Adrenal gland (tissue), 12 donors: ENCODE results near the gene TSHZ2. TPM values are rescaled to one million over a fixed set of nuclear protein-coding genes. Genes with fewer than 3 reads are reported as not detected.
A peak's percentile ranks its signal among the peaks of the same experiment; 100 is the strongest.

Experiments used
- DNase-seq, 7 donors: peaks; one replicate each; pipeline ENCODE4 v3.0.0-alpha.2; 2019 to 2020
- H3K27ac ChIP-seq, 5 donors: fragments of 200-600 bp; sonication (generic) in 4 of 5; 1 replicate in 3 of 5; 2 replicates in 2 of 5; pipeline versions ENCODE4 v1.5.1 to v1.8.0; 2016 to 2020; ENCODE audit warnings: mild to moderate bottlenecking in 1 of 5
- H3K27me3 ChIP-seq: fragments of 200-600 bp; 2 replicates; pipeline ENCODE4 v1.8.0; 2021
- H3K36me3 ChIP-seq, 2 donors: fragments of 200-600 bp; replicated peaks in 1 of 2; 1 replicate in 1 of 2; 2 replicates in 1 of 2; pipeline versions ENCODE4 v1.5.1 to v1.8.0; 2018 to 2022
- H3K4me1 ChIP-seq, 2 donors: fragments of 200-600 bp; replicated peaks in 1 of 2; 1 replicate in 1 of 2; 2 replicates in 1 of 2; pipeline versions ENCODE4 v1.5.1 to v1.8.0; 2018 to 2021
- H3K4me3 ChIP-seq, 4 donors: fragments of 200-600 bp; sonication (generic) in 3 of 4; one replicate each; pipeline ENCODE4 v1.5.1; 2016 to 2018
- H3K9me3 ChIP-seq, 3 donors: fragments of 200-600 bp; sonication (generic) in 1 of 3; replicated peaks in 1 of 3; 1 replicate in 2 of 3; 2 replicates in 1 of 3; pipeline versions ENCODE4 v1.5.1 to v1.8.0; 2016 to 2021
- CTCF ChIP-seq, 6 experiments: fragments of 450-650 bp in 4 of 6; fragments of 200-600 bp in 2 of 6; sonication (generic) in 1 of 6; IDR thresholded peaks; 1 replicate in 5 of 6; 2 replicates in 1 of 6; pipeline versions ENCODE4 v1.5.1 to v1.8.0; 2016 to 2021; ENCODE audit warnings: antibody characterized with exemption in 6 of 6, mild to moderate bottlenecking in 2 of 6, moderate library complexity in 1 of 6
- POLR2A ChIP-seq, 2 donors: fragments of 450-650 bp; IDR thresholded peaks; one replicate each; pipeline ENCODE4 v1.6.1; 2017; ENCODE audit warnings: antibody characterized with exemption in 2 of 2, mild to moderate bottlenecking in 2 of 2, moderate library complexity in 1 of 2
- WGBS, 4 donors: extraction: QIAGEN DNeasy Blood & Tissue Kit in 2 of 4; methylation state at CpG; one replicate each; pipeline versions ENCODE4 v1.1.5 to v1.1.7; 2013 to 2017; 5-methylcytosine and 5-hydroxymethylcytosine counted together
- intact Hi-C, 2 donors: fragments of 100-400 bp; cut with DNase I; formaldehyde crosslinking; loops; one replicate each; pipeline versions ENCODE4 v1.14.1 to v1.15.0; 2022 to 2023
- polyA plus RNA-seq, 3 donors: library from polyadenylated mRNA; stranded (reverse); fragments of 200-250 nt in 2 of 3; fragments of 350-450 nt in 1 of 3; fragmentation: Illumina TruSeq in 1 of 3; extraction: RNeasy Lipid Tissue Mini Kit (QIAGEN cat#74804) in 1 of 3; gene quantifications; one replicate each; pipeline ENCODE4 v1.2.3, GENCODE V29; 2013 to 2014
- total RNA-seq, 9 donors: library from RNA; depleted of rRNA in 4 of 9; stranded (reverse); fragments of >200 nt in 4 of 9; fragments of 120-200 nt in 1 of 9; fragmentation: NEBNext Ultra II Directional in 1 of 9; extraction: Animal tissue kit (Norgen Biotek cat#: 25700) in 1 of 9; gene quantifications; one replicate each; pipeline versions ENCODE4 v1.1.0 to v1.2.4, GENCODE V29; 2013 to 2023
- donor health status: healthy with polysubstance abuse.
- donor health status: Bipolar disorder and iron deficiency.
- donor health status: DM: yes; HTN: yes; CAD: no.
- donor health status: DM: no; HTN: no; CAD: no.
- donor health status: DM: no; HTN: no; CAD: no.
- donor health status: DM: yes; HTN: yes; CAD: no.

TSHZ2 gene
- total and polyA plus RNA-seq, 12 donors = 20.5 to 87.1 (median 52.4) TPM

DNA sequence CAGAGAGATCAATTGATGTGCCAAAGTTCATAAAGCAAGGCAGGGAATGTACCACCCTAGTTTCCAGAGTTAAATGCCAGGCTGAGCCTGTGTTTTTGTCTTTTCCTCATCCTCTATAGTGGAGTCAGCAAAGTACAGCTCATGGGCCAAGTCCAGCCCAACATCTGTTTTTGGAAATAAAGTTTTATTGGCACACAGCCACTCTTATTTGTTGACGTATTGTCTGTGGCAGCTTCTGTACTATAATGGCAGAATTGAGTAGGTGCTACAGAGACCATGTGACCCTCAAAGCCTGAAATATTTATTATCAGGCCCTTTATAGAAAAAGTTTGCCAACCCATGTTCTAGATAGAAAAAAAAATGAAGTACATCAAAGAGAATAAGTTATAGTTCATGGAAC, 187.0 kb downstream of the TSHZ2 start:
- intact Hi-C loops = no loop called here
- no peaks in the 10 kb centered on the region for H3K9me3 ChIP-seq
- no peak for TF ChIP-seq CTCF (IDR thresholded peaks at IDR 0.05)
- TF ChIP-seq POLR2A (IDR thresholded peaks at IDR 0.05) = no peak
- no peak overlapping the region for H3K27ac ChIP-seq
- 44 to 78% (median 66%) methylated on average over 1 of the region's 1 CpG for WGBS, 4 donors
- H3K4me3 ChIP-seq = no peak overlapping the region
- H3K27me3 ChIP-seq = no peaks in the 10 kb centered on the region
- DNase-seq = no peak
- H3K36me3 ChIP-seq = no peaks in the 10 kb centered on the region
- H3K4me1 ChIP-seq = peaks cover 3 to 22% of the 10 kb centered on the region in 2 donors

DNA sequence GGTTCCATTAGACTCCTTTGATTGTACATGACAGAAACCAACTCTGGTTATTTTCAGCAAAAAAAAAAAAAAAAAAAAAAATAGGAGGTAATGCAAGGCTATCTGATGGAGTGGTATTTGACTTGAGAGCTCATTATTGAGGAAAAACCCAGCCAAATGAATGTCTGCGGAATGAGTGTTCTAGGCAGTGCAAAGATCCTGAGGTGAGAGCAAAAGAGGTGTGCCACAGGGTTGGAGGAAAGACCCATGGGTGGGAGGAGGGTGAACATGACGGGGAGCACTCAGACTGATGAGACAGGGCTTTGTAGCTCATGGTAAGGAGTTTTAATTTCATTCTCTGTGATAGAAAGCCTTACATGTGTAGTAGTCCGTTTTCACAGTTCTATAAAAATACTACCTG, 188.9 kb downstream of the TSHZ2 start:
- no peak for DNase-seq
- Histone ChIP-seq H3K27me3 (no peaks in the 10 kb centered on the region), H3K36me3 (no peaks in the 10 kb centered on the region), H3K4me1 (peaks cover 0 to 14% of the 10 kb centered on the region in 2 donors), H3K9me3 (no peaks in the 10 kb centered on the region), H3K4me3 (no peak overlapping the region), H3K27ac (peak overlapping the region in 2 of 5 donors; percentile 67 to 68)
- intact Hi-C loops = no loop called here
- 92 to 96% (median 95%) methylated on average over 3 of the region's 3 CpGs for WGBS, 4 donors
- TF ChIP-seq POLR2A (IDR thresholded peaks at IDR 0.05) (no peak), CTCF (IDR thresholded peaks at IDR 0.05) (no peak)

GRCh38 chr20:53161473-53161872, 189.3 kb downstream of the TSHZ2 start:
- Histone ChIP-seq H3K27ac (peak overlapping the region in 3 of 5 donors; percentile 66 to 68 (median 67)), H3K36me3 (no peaks in the 10 kb centered on the region)
- DNase-seq = no peak

GRCh38 chr20:53162251-53162835, 190.2 kb downstream of the TSHZ2 start:
- peak; percentile 57 to 80 (median 73) for DNase-seq
- peak overlapping the region in 4 of 5 donors; percentile 5 to 68 (median 66) for H3K27ac ChIP-seq
- 12 to 25% (median 17%) methylated on average over 13 of the region's 13 CpGs for WGBS, 4 donors
- peak in 1 of 2 donors; percentile 50 for TF ChIP-seq POLR2A (IDR thresholded peaks at IDR 0.05)
- peak; percentile 10 to 70 (median 56) for TF ChIP-seq CTCF (IDR thresholded peaks at IDR 0.05)
- H3K27me3 ChIP-seq = no peaks in the 10 kb centered on the region
- peak overlapping the region in 1 of 4 donors; percentile 20 for H3K4me3 ChIP-seq
- no peaks in the 10 kb centered on the region for H3K36me3 ChIP-seq
- intact Hi-C loops = no loop called here
- no peaks in the 10 kb centered on the region for H3K9me3 ChIP-seq
- H3K4me1 ChIP-seq = peaks cover 0 to 14% of the 10 kb centered on the region in 2 donors

More at GRCh38 chr20:53161473-53161872, 189.3 kb downstream of the TSHZ2 start:
- 88 to 94% (median 91%) methylated on average over 4 of the region's 4 CpGs for WGBS, 4 donors
- H3K9me3 ChIP-seq = no peaks in the 10 kb centered on the region
- no peak for TF ChIP-seq CTCF (IDR thresholded peaks at IDR 0.05)
- no peak for TF ChIP-seq POLR2A (IDR thresholded peaks at IDR 0.05)
- intact Hi-C loops = no loop called here
- no peaks in the 10 kb centered on the region for H3K27me3 ChIP-seq
- peaks cover 0 to 14% of the 10 kb centered on the region in 2 donors for H3K4me1 ChIP-seq
- H3K4me3 ChIP-seq = no peak overlapping the region
